Breast epithelium (tissue), 4 donors: ENCODE results near the gene SAMD11. TPM values are rescaled to one million over a fixed set of nuclear protein-coding genes. Genes with fewer than 3 reads are reported as not detected.

Source experiments
- DNase-seq, 2 donors: peaks; one replicate each; pipeline ENCODE4 v3.0.0-alpha.2; 2019; ENCODE audit warnings: low spot score in 2 of 2
- H3K27ac ChIP-seq, 2 donors: fragments of 200-600 bp; sonication (generic) in 1 of 2; one replicate each; pipeline ENCODE4 v1.5.1; 2016 to 2019; ENCODE audit warnings: mild to moderate bottlenecking in 1 of 2
- H3K27me3 ChIP-seq, 2 donors: fragments of 200-600 bp; sonication (generic) in 1 of 2; one replicate each; pipeline versions ENCODE4 v1.5.1 to v1.6.0; 2017 to 2019; ENCODE audit warnings: control low read depth in 1 of 2, mild to moderate bottlenecking in 1 of 2
- H3K36me3 ChIP-seq: fragments of 200-600 bp; one replicate; pipeline ENCODE4 v1.5.1; 2019
- H3K4me1 ChIP-seq, 2 donors: fragments of 200-600 bp; sonication (generic); one replicate each; pipeline ENCODE4 v1.5.1; 2016 to 2019; ENCODE audit warnings: control low read depth in 1 of 2
- H3K4me3 ChIP-seq, 3 donors: fragments of 200-600 bp; sonication (generic); 1 replicate in 2 of 3; 2 replicates in 1 of 3; pipeline ENCODE4 v1.5.1; 2016 to 2019; ENCODE audit warnings: mild to moderate bottlenecking in 3 of 3, moderate library complexity in 2 of 3
- H3K9me3 ChIP-seq, 2 donors: fragments of 200-600 bp; sonication (generic) in 1 of 2; one replicate each; pipeline ENCODE4 v1.5.1; 2016 to 2019; ENCODE audit warnings: control low read depth in 1 of 2
- CTCF ChIP-seq, 3 donors: fragments of 450-650 bp; IDR thresholded peaks; one replicate each; pipeline ENCODE4 v1.5.1; 2016 to 2017; ENCODE audit warnings: antibody characterized with exemption in 3 of 3, mild to moderate bottlenecking in 3 of 3, moderate library complexity in 3 of 3
- POLR2A ChIP-seq: fragments of 450-650 bp; IDR thresholded peaks from one replicate; pipeline ENCODE4 v1.6.1; 2016; ENCODE audit warnings: antibody characterized with exemption, mild to moderate bottlenecking, moderate library complexity
- POLR2AphosphoS5 ChIP-seq, 3 donors: sonication (generic); formaldehyde crosslinking; IDR thresholded peaks; one replicate each; pipeline ENCODE4 v1.6.1; 2017; ENCODE audit warnings: antibody characterized with exemption in 3 of 3
- intact Hi-C: fragments of 100-400 bp; cut with DNase I; formaldehyde crosslinking; loops from one replicate; pipeline ENCODE4 v1.15.1; 2023; ENCODE audit warnings: low total_unique reads
- total RNA-seq, 3 donors: library from RNA; depleted of rRNA; stranded (reverse); fragments of >200 nt; gene quantifications; one replicate each; pipeline ENCODE4 v1.1.0, GENCODE V29; 2016

SAMD11 gene
- total RNA-seq, 3 donors from 2014 or later = 0.16 to 23.0 (median 2.9) TPM

DNA sequence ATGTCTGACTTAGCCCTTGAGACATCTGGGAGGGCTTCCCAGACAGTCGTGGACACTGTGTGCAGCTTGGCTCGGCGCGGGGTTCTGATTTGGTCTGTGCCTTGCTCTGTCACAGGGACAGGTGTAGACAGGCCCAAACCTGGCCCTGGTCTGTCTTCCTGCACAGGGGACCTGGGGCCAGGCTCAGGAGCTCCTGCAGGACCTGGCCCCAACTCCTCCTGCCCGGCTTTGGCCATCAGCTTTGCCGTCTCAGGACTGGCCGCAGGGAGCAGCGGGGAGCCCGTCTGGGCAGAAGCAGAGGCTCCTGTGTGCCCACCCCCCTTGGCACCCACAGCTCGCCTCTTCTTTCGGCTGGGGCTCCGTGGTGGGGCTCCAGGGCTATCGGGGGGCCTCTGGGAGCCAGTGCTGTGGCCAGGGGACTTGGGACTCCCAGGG is 56.4 kb downstream of the SAMD11 start:
- no peak overlapping the region for H3K4me3 ChIP-seq
- H3K36me3 ChIP-seq = no peaks in the 10 kb centered on the region
- TF ChIP-seq POLR2A (no peak), CTCF (IDR thresholded peaks at IDR 0.05) (no peak), POLR2AphosphoS5 (IDR thresholded peaks at IDR 0.05) (no peak)
- no peak overlapping the region for H3K27ac ChIP-seq
- no peaks in the 10 kb centered on the region for H3K9me3 ChIP-seq
- H3K27me3 ChIP-seq = peaks cover 0 to 18% of the 10 kb centered on the region in 2 donors
- no peak for DNase-seq
- intact Hi-C loops = no loop called here
- peaks cover 0 to 3% of the 10 kb centered on the region in 2 donors for H3K4me1 ChIP-seq

GRCh38 chr1:980602-981395 is 57.1 kb downstream of the SAMD11 start:
- intact Hi-C loops = no loop called here
- H3K27me3 ChIP-seq = peaks cover 0 to 18% of the 10 kb centered on the region in 2 donors
- TF ChIP-seq POLR2A = no peak
- TF ChIP-seq CTCF (IDR thresholded peaks at IDR 0.05) = no peak
- no peak for TF ChIP-seq POLR2AphosphoS5 (IDR thresholded peaks at IDR 0.05)

DNA sequence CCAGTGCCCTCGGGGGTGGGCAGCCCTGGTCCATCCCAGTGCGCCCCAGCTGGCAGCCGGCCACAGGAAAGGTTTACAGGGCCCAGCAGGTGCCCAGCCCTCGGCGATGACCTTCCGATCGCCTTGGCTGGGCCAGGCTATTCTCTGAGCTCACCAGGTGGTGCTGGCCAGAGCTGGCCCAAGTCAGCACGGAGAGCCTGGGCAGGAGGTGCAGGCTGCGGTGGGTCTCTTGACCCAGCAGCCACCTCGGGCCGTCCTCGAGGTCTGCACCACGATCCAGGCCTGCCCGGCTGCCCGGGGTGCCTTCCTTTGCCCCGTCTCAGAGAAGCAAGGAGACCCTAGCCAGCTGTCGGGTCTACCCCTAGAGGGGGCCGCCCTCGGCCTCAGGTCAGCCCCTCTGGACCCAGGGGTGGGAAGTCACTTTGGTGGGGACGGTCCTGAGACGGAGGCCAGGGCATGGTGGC is 57.8 kb downstream of the SAMD11 start:
- Histone ChIP-seq H3K36me3 (no peaks in the 10 kb centered on the region), H3K4me1 (no peaks in the 10 kb centered on the region), H3K9me3 (no peaks in the 10 kb centered on the region), H3K27ac (no peak overlapping the region), H3K4me3 (no peak overlapping the region), H3K27me3 (peaks cover 0 to 18% of the 10 kb centered on the region in 2 donors)
- no peak for DNase-seq
- no peak for TF ChIP-seq CTCF (IDR thresholded peaks at IDR 0.05)
- intact Hi-C loops = no loop called here

More at GRCh38 chr1:980602-981395, 57.1 kb downstream of the SAMD11 start:
- Histone ChIP-seq H3K36me3 (no peaks in the 10 kb centered on the region), H3K27ac (no peak overlapping the region), H3K4me1 (no peaks in the 10 kb centered on the region), H3K4me3 (no peak overlapping the region), H3K9me3 (no peaks in the 10 kb centered on the region)
- DNase-seq = no peak

DNA sequence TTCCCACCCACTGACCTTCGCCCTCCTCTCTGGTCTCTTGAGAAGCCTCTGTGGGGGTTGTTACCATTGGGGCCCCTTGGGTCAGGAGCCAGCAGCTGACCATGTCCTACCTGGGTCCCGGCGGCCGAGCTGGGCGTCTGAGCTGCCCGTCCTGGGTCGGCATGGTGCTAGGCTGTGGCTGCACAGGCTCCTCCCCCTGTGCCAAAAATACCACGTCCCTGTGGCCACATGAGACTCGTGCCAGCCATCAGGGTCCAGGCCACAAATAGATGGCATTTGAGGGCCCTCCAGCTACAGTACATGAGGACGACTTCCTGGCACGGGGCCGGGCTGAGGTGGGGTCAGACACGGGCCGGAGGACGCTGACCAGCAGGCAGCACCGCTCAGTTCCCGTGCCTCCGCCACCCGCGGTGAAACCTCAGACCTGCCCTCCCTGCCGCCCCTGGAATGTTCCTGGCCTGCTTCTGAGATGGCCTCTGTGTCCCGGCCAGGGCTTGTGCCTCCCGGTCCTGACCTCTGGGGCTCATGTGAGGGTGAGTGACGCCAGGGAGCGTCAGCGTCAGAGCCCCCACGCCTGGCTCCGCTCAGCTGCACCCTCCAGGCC is 58.3 kb downstream of the SAMD11 start, which contains the start of gene PERM1:
Gene PERM1, minus strand, starts transcription at position 139 of the 604 bp plus-strand sequence. CDS start 1,064 bp downstream, outside the sequence.
- TF ChIP-seq POLR2A (no peak), CTCF (IDR thresholded peaks at IDR 0.05) (no peak), POLR2AphosphoS5 (IDR thresholded peaks at IDR 0.05) (no peak)
- Histone ChIP-seq H3K27me3 (peaks cover 0 to 18% of the 10 kb centered on the region in 2 donors), H3K4me1 (no peaks in the 10 kb centered on the region), H3K36me3 (no peaks in the 10 kb centered on the region), H3K4me3 (no peak within 1 kb of the TSS), H3K9me3 (no peaks in the 10 kb centered on the region), H3K27ac (no peak within 1 kb of the TSS)
- DNase-seq = no peak
- intact Hi-C loops = no loop called here
